ENCODE data around the gene CRAMP1.
A peak's percentile ranks its signal among the peaks of the same experiment; 100 is the strongest.

CRAMP1 gene

DNA sequence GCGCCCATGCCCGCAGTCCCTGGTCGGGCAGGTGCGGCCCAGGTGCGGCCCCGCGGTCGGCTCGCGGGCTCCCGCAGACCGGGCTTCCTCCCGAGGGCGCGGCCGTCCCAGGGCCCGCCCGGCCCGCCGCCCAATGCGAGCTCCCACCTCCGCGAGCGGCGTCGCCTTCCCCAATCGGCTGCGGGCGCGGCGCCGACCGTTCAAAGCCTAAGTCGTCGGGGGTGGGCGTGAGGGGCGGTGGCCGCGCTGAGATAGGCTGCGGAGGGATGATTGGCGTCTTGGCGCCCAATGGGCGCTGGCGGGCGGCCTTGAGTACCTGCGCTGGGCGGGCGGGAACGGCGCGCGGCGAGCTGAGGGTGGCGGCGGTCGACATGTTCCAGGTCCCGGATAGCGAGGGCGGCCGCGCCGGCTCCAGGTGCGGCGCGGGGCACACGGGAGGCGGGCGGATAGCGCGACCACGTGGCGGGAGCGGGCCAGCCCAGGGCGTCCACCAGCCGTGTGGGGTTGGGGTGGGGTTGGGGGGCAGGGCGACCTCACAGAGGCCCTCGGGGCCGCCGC is 65.9 kb downstream of the CRAMP1 start, which contains the start of gene JPT2:
Gene JPT2 (plus strand): TSS at position 338 of the 558 bp plus-strand sequence. CDS start 34 bp downstream, at position 372.
- CTCF ChIA-PET: interaction anchor here (1.0 to 5.4 kb wide), 5 partner anchors 12 to 87 kb away, joined by 3 to 39 read pairs (median 5); partner anchors contain the start of gene MAPK8IP3
- DNase-seq (ENCODE audit: low read depth, low spot score): peak; percentile 54
- POLR2A ChIA-PET: interaction anchor here (0.6 to 1.5 kb wide), 6 partner anchors 14 to 75 kb away, joined by 3 to 4 read pairs (median 3); partner anchors contain the start of gene MAPK8IP3
- TF ChIP-seq, protein P1, sequence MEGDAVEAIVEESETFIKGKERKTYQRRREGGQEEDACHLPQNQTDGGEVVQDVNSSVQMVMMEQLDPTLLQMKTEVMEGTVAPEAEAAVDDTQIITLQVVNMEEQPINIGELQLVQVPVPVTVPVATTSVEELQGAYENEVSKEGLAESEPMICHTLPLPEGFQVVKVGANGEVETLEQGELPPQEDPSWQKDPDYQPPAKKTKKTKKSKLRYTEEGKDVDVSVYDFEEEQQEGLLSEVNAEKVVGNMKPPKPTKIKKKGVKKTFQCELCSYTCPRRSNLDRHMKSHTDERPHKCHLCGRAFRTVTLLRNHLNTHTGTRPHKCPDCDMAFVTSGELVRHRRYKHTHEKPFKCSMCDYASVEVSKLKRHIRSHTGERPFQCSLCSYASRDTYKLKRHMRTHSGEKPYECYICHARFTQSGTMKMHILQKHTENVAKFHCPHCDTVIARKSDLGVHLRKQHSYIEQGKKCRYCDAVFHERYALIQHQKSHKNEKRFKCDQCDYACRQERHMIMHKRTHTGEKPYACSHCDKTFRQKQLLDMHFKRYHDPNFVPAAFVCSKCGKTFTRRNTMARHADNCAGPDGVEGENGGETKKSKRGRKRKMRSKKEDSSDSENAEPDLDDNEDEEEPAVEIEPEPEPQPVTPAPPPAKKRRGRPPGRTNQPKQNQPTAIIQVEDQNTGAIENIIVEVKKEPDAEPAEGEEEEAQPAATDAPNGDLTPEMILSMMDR (IDR thresholded peaks at IDR 0.05; ENCODE audit: insufficient read depth, low read length, missing control alignments): no peak
- H3K4me3 ChIP-seq (ENCODE audit: low read depth, low read length): peak within 1 kb of the TSS; percentile 77

DNA sequence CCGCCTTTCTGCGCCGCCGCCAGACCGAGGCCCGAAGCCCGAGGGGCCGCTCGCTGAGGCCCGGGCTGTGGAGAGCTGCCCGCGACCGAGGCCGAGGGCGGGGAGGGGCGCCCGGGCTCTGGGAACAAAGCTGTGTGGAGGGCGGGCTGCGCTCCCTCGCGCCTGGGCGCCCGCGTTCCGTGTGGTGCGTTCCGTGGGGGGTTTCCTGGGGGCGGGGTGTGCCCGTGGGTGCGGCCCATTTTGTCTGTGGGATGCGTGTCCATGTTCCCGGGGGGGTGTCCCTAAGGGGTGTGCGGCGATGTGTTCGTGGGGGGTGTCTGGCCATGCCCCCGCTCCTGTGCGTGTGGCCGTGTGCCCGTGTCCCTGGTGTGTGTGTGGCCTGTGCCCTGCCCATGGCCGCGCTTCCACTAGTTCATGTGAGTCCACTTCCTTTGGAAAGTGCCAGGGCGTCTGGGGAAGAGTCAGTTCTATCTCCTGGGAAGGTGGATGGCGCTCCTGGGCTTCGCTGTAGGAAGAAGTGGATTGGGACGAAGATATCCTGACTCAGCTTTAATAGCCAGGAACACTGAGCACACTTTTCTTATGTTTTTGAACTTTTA is 66.4 kb downstream of the CRAMP1 start:
- TF ChIP-seq, protein P1 (IDR thresholded peaks at IDR 0.05; ENCODE audit: insufficient read depth, low read length, missing control alignments): no peak
- no peak for DNase-seq (ENCODE audit: low read depth, low spot score)
- POLR2A ChIA-PET: interaction anchor here (0.6 to 1.5 kb wide), 3 partner anchors 27 to 76 kb away, joined by 3 to 4 read pairs (median 3); partner anchors contain the start of gene MAPK8IP3
- peak overlapping the region; percentile 77 for H3K4me3 ChIP-seq (ENCODE audit: low read depth, low read length)
- CTCF ChIA-PET: interaction anchor here (1.1 to 5.4 kb wide), 4 partner anchors 12 to 87 kb away, joined by 3 to 39 read pairs (median 4); partner anchors contain the start of gene MAPK8IP3

DNA sequence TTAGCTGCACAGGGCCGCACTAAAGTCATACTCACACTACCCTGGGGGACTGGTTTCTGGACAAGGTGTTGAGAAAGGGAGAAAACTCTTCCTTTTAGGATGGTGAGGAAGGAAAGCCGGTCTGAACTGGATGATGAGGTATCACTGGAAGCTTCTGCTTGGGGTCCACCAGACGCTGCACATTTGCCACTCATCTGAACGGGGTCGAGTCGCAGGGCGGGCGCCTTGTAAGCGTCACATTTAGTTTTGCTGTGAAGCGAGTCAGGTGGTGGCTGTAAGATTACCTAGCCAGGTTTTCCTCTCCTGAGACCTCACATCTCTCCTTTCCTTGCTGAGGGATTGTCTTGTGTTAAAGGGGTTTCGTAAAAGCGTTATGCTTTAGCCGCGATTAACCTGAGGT is 68.2 kb downstream of the CRAMP1 start:
- ChIA-PET CTCF (interaction anchor here (0.7 to 5.4 kb wide), 4 partner anchors 10 to 43 kb away, joined by 3 to 39 read pairs (median 4); partner anchors contain the start of gene MAPK8IP3), POLR2A (no interaction called here)
- H3K4me3 ChIP-seq (ENCODE audit: low read depth, low read length): no peak overlapping the region

DNA sequence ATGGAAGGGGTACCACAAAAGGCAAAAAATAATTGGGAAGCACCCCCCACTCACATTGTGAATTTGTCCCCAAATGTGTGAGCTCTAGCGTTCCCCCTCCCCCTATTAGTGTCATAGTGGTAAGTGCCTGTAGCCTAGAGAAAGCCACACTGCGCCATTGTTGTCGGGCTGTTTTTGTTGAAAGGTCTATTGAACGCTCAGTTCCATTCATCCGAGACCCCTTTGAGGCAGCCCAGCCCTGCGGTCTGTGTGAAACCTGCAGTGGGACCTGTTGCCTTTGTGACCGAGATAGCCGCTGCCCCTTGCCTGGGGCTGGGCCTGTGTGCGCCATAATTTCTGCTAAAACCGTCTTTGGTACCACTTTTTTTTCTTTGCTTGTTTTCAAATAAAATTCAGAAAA is 68.9 kb downstream of the CRAMP1 start:
- POLR2A ChIA-PET: no interaction called here
- CTCF ChIA-PET: interaction anchor here (0.6 to 5.4 kb wide), 3 partner anchors 20 to 42 kb away, joined by 3 to 39 read pairs (median 4); partner anchors contain the start of gene MAPK8IP3
- TF ChIP-seq, protein P1 (IDR thresholded peaks at IDR 0.05; ENCODE audit: insufficient read depth, low read length, missing control alignments): no peak
- no peak for DNase-seq (ENCODE audit: low read depth, low spot score)
- H3K4me3 ChIP-seq (ENCODE audit: low read depth, low read length): no peak overlapping the region

More for the DNA sequence above, 68.2 kb downstream of the CRAMP1 start:
- TF ChIP-seq, protein P1 (IDR thresholded peaks at IDR 0.05; ENCODE audit: insufficient read depth, low read length, missing control alignments): no peak
- no peak for DNase-seq (ENCODE audit: low read depth, low spot score)

DNA sequence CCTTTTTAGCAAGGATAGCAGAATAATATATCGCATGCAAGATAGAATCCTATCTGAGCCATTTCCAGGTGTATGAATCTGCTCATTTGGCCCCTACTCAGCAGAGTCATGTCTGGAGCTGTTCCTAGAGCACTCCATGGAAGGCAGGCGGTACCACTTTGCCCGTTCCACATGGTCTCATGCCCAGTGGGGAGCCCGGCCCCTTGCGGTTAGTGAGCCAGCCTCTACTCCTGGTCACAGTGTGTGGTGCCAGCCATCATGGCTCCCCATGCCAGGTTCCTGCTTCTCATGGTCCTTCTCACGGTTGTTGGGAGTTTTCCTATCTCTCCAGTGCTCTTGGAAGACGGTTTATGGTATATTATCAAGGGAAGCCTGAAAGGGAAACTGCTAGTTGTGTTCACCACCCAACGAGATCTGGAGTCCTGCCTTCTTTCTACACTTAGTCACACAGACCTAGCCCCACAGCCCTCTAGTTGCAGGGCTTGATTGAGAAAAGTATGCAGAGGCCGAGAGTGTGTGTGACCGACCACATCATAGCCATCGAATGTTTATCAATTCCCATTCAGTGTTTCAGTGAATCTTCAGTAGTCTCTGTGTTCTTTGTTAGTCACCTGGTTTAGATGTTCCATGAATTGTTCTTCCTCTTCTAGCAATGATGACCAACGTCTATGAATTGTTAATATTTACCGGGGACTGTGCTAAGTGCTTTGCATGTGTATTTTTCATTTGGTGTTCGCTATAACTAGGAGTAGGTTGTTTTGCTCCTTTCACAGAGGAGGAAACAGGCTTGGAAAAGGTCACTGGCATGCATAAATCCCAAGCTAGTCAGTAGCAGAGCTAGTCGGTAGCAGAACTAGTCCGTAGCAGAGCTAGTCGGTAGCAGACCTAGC is 75.5 kb downstream of the CRAMP1 start:
- ChIA-PET POLR2A (no interaction called here), CTCF (interaction anchor here (6.2 kb wide), 1 partner anchor 19 kb away, joined by 66 read pairs; the partner anchor contains the start of gene MAPK8IP3)
- no peak for DNase-seq (ENCODE audit: low read depth, low spot score)
- no peak overlapping the region for H3K4me3 ChIP-seq (ENCODE audit: low read depth, low read length)
- TF ChIP-seq, protein P1 (IDR thresholded peaks at IDR 0.05; ENCODE audit: insufficient read depth, low read length, missing control alignments): no peak

All from AG04449 (cell line).